GM12875 (cell line): ENCODE measurements around the gene BARX2.

Source experiments
- H3K4me3 ChIP-seq: one replicate; pipeline ENCODE4 v1.5.1; 2011; ENCODE audit warnings: low read depth, low read length, control low read depth
- TF ChIP-seq, protein P1 (sequence below): IDR thresholded peaks from 2 replicates; pipeline ENCODE4 v1.5.1; 2011; ENCODE audit warnings: low read depth, mild to moderate bottlenecking, control low read depth, inconsistent platforms, low read length, moderate library complexity, borderline replicate concordance; ENCODE audit not compliant: insufficient read depth

The BARX2 gene

DNA sequence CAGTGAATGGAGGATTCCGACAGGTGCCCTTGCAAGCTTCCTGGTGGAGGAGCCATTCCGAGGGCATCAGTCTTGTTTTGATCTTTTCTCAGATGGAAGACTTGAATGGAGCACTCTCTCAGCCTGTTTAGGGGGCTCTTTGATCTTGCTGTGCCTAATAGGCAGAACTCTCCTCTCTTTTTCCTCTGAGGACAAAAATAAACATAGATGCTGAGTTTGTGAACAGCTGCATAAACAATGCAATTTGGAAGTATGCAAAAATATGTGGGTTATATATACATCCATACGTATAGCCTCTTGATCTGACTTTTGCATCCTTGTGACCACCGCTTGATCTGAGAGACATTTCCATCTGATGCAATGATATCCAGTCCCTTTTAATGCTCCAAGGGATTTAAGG lies 29.1 kb downstream of the BARX2 start:
- TF ChIP-seq, protein P1, sequence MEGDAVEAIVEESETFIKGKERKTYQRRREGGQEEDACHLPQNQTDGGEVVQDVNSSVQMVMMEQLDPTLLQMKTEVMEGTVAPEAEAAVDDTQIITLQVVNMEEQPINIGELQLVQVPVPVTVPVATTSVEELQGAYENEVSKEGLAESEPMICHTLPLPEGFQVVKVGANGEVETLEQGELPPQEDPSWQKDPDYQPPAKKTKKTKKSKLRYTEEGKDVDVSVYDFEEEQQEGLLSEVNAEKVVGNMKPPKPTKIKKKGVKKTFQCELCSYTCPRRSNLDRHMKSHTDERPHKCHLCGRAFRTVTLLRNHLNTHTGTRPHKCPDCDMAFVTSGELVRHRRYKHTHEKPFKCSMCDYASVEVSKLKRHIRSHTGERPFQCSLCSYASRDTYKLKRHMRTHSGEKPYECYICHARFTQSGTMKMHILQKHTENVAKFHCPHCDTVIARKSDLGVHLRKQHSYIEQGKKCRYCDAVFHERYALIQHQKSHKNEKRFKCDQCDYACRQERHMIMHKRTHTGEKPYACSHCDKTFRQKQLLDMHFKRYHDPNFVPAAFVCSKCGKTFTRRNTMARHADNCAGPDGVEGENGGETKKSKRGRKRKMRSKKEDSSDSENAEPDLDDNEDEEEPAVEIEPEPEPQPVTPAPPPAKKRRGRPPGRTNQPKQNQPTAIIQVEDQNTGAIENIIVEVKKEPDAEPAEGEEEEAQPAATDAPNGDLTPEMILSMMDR = no peak
- no peak overlapping the region for H3K4me3 ChIP-seq

DNA sequence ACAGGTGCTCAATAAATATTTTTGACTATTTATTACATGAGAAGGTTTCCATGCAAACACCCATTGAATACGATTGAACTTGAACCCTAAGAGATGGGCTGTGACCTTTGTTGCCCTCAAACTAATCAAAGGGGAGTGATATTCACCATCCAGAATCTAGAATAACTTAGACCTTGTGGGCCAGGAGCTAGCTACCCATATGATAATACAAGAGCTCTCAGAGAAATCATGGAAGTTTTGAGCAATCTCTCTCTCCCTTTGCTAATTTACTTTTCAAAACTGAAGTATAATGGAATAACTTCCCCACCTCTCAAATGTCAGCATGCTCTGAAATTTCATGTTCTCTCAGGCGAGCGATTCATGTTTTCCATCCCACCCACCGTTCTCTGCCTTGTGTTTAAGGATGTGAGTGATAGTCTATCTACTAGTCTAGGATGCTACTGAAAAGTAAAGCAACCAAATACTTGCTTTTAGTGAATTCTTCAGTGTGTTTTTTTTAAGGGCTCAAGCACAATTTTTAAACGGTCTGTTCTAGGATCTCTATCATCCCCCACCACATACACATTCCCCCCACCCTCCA lies 33.3 kb downstream of the BARX2 start:
- TF ChIP-seq, protein P1 = no peak
- no peak overlapping the region for H3K4me3 ChIP-seq

DNA sequence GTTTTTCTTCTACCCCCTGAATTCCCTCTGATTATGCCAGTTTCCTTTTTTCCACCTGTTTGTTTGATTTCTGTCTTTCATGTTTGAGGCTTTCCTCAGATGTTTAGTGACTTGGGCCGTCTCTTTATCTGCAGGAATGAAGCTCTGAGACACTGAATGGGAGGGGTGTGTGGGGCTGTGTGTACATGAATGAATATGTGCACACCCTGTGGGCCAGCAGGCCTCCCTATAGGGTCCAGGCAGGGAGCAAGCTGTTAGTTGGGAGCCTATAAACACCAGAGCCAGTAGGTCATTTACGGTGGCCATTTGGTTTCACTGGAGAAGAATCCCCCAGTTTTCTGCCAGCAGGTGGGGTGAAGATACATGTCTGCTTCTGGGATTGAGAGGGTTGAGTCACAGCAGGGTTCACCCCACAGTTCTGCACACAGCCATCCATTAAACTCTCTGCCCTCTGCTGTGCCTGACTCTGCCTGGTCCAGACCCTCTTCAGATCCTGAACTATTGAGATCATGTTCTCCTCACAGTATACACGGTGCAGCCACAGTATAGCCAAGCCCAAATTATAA lies 34.8 kb downstream of the BARX2 start:
- no peak overlapping the region for H3K4me3 ChIP-seq

DNA sequence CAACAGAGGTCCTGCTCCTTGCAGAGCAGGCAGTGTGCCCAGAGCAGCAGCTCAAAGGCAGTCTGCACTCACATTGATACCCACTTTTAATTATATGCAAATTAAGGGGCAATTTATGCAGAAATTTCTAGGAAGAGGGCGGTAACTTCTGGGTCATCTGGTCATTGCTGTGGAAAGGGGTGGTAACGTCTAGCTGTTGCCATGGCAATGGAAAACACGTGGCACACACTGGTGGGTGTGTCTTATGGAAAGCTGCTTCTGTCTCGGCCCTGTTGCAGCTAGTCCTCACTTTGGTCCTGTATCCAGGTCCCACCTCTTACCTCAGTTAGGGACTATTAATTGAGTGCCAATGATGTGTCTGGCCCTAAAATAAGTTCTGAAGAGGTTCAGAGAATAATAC lies 36.8 kb downstream of the BARX2 start:
- no peak overlapping the region for H3K4me3 ChIP-seq
- TF ChIP-seq, protein P1 = no peak

More for the DNA sequence above, 34.8 kb downstream of the BARX2 start:
- TF ChIP-seq, protein P1 = no peak

DNA sequence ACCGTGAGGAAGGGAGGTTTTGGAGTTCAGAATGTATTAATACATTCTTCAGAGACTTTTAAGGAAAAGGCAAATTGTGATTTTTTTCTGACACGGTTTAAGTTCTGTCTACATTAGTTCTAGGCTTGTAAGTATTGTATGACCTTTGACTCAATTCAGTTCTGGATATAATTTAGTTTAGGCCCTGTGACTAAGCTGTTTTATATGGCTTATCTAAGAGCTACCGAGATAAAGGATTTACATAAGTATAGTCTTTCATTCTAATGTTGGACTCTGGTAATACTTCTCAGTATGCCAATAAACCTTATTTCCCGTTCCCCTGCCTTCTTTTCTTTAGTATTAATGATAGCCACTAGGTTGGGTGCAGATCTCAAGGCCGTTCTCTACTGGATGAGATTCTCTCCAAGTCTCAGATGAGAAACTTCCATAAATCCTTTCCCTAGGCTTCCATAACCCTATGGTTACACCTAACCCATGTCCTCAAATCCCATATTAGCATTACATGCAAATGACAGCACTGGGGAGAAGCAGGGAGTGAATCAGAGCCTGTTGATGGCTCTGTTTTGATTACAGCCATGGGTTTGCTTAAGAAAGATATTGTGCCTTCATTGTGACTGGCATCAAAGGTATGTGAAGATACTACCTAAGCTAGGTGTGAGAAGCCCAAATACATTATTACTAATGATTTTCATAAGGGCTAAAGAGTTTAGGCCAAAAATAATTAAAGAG lies 38.7 kb downstream of the BARX2 start:
- H3K4me3 ChIP-seq = no peak overlapping the region
- TF ChIP-seq, protein P1 = no peak

DNA sequence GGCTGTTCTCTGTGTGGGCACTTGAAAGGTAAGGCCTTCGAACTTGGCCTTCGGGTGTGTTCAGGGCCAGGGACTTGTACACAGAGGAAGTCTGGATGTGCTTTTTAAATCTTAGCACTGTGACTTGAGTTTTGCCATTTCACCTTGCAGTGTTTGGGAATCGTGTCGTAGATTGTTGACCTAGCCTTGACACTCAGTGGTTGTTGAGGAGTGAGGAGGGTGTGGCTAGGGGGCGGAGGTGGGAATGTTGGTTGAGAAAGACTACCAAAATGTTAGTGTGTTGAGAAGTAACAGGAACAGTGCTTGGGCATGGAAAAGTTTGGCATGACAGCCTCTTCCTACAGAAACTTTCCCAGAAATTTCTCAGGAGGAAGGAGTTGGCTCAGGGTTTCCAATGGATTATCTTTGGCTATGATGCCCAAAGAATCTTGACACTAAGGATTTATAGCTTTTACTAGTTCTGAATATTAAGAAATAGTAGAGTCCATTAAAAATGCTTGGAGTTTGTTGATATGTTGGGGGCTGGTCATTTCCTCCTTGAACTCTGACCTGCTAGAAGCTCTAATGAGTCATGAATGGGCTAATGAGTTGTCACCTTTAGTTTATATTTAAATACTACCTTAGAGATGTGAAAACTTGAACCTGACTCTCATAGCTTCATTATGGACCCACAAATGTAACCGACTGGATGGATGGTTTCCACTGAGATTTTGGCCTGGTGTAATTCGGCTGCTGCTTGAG lies 40.6 kb downstream of the BARX2 start:
- TF ChIP-seq, protein P1 = no peak

DNA sequence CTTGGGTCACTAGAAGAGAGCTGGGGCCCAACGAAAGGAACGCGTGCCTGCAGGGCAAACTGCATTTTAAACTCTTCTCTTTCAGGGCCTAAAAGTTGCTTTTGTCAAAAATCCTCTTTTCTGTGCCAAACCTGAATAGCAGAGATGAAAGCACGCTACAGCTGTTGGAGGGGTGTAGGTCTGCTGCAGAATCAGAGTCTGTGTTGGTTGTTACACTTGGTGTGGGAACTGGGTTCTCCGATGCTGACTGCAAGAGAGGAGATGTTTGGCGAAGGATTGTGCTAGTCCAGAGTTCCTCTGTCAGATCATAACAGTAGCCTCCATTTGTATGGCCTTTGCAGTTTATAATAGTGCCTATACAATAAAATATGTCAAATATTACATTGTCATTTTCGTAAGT lies 41.8 kb downstream of the BARX2 start:
- H3K4me3 ChIP-seq = no peak overlapping the region
- TF ChIP-seq, protein P1 = no peak

More for the DNA sequence above, 40.6 kb downstream of the BARX2 start:
- no peak overlapping the region for H3K4me3 ChIP-seq
